Mucosa of stomach (tissue), 1 donor: ENCODE results near the gene RAD51B.

ENCODE experiments used
- H3K27me3 ChIP-seq: one replicate; pipeline ENCODE4 v1.7.0; 2013; ENCODE audit warnings: mild to moderate bottlenecking, low read length; ENCODE audit not compliant: control insufficient read depth, insufficient read depth
- H3K36me3 ChIP-seq: one replicate; pipeline ENCODE4 v1.7.0; 2013; ENCODE audit warnings: low read length; ENCODE audit not compliant: control insufficient read depth, insufficient read depth
- H3K4me1 ChIP-seq: one replicate; pipeline ENCODE4 v1.7.0; 2013; ENCODE audit warnings: mild to moderate bottlenecking, low read length; ENCODE audit not compliant: control insufficient read depth, insufficient read depth
- H3K4me3 ChIP-seq: one replicate; pipeline ENCODE4 v1.7.0; 2013; ENCODE audit warnings: low read length
- H3K9ac ChIP-seq: one replicate; pipeline ENCODE4 v1.7.0; 2013; ENCODE audit warnings: mild to moderate bottlenecking, low read length, moderate library complexity
- H3K9me3 ChIP-seq: one replicate; pipeline ENCODE4 v1.7.0; 2013; ENCODE audit warnings: mild to moderate bottlenecking, low read length, moderate library complexity; ENCODE audit not compliant: control insufficient read depth
- donor health status: Pancreatic carcinoma.

RAD51B gene

DNA sequence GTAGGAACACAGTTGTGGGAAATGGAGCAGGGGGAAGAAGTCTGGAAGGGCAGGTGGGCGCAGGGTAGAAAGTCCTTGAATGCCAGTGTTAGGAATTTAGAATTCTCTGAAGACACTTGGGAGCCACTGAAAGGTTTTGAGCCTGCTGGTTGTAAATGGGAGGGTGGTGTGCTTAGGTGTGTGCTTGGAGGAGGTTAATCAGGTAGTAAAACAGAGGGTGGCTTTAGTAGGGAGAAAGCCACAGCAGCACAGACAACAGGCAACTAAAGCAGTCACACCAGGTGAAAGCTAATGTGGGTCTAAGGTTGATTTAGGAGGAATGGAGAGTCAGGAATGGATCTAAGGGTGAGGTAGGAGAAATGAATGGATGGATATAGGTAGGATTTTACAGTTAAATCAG is 588.2 kb downstream of the RAD51B start:
- H3K9ac ChIP-seq: no peak overlapping the region
- H3K4me3 ChIP-seq: no peak overlapping the region
- H3K4me1 ChIP-seq: peaks cover 7% of the 10 kb centered on the region
- no peaks in the 10 kb centered on the region for H3K27me3 ChIP-seq
- H3K9me3 ChIP-seq: no peaks in the 10 kb centered on the region
- H3K36me3 ChIP-seq: no peaks in the 10 kb centered on the region

GRCh38 chr14:68408680-68409079 is 589.1 kb downstream of the RAD51B start:
- no peak overlapping the region for H3K4me3 ChIP-seq
- H3K9ac ChIP-seq: no peak overlapping the region
- peaks cover 7% of the 10 kb centered on the region for H3K4me1 ChIP-seq
- H3K36me3 ChIP-seq: no peaks in the 10 kb centered on the region
- no peaks in the 10 kb centered on the region for H3K9me3 ChIP-seq
- no peaks in the 10 kb centered on the region for H3K27me3 ChIP-seq

GRCh38 chr14:68409387-68409786 is 589.8 kb downstream of the RAD51B start:
- no peak overlapping the region for H3K4me3 ChIP-seq
- no peak overlapping the region for H3K9ac ChIP-seq
- H3K36me3 ChIP-seq: no peaks in the 10 kb centered on the region
- H3K27me3 ChIP-seq: no peaks in the 10 kb centered on the region
- peaks cover 12% of the 10 kb centered on the region for H3K4me1 ChIP-seq
- no peaks in the 10 kb centered on the region for H3K9me3 ChIP-seq

DNA sequence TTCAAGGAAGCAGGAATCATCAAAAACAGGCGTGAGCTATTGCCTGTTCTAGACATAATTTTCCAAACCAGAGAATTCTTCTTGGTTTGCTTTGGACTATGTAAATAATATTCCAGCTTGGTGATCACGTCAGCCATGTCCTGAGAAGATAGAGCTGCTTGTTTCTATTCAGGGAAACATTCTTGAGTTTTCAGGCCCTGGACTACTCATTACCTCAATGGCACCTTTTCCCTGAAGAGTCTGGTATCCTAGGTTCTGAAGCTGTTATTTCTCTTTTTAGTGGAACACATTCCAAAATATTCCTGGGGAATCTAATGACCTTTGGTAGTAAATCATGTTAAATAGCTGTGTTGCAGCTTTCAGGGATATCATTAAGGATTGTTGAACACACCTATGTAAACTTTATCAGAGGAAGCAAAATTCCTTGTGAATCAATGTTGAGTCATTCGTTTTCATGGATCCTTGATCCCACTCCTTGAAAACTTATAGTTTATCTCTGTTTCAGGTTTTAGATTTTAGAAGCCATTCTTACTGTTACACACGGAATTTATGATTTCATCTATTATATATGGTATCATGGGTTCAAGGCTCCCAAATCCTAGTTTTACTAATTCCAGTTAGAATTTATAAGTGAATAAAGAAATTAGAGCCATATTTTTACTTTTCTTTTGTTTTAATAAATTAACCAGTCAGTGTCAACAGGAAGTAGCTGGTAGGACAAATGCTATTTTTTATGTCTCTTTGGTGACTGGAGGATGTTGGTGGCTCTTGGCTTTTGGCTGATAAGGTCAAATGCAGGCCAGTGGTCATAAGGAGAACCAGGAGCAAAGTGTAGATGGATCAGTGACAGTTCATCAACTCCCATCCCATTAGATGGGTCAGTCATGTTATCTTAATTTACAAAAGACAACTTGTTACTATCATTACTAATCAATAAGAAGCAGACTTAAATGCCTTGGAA is 593.2 kb downstream of the RAD51B start:
- Histone ChIP-seq H3K36me3 (no peaks in the 10 kb centered on the region), H3K27me3 (no peaks in the 10 kb centered on the region), H3K4me1 (peaks cover 23% of the 10 kb centered on the region), H3K9ac (no peak overlapping the region), H3K9me3 (no peaks in the 10 kb centered on the region), H3K4me3 (no peak overlapping the region)

GRCh38 chr14:68413509-68413908 is 593.9 kb downstream of the RAD51B start:
- H3K9ac ChIP-seq: no peak overlapping the region
- H3K36me3 ChIP-seq: no peaks in the 10 kb centered on the region
- no peaks in the 10 kb centered on the region for H3K27me3 ChIP-seq
- no peak overlapping the region for H3K4me3 ChIP-seq
- H3K9me3 ChIP-seq: no peaks in the 10 kb centered on the region
- peaks cover 23% of the 10 kb centered on the region for H3K4me1 ChIP-seq

GRCh38 chr14:68414121-68414520 is 594.5 kb downstream of the RAD51B start:
- Histone ChIP-seq H3K4me3 (no peak overlapping the region), H3K36me3 (no peaks in the 10 kb centered on the region), H3K27me3 (no peaks in the 10 kb centered on the region), H3K4me1 (peaks cover 23% of the 10 kb centered on the region), H3K9me3 (no peaks in the 10 kb centered on the region), H3K9ac (no peak overlapping the region)

- Histone ChIP-seq H3K9me3 (no peaks in the 10 kb centered on the region), H3K27me3 (no peaks in the 10 kb centered on the region), H3K36me3 (no peaks in the 10 kb centered on the region), H3K4me1 (peaks cover 23% of the 10 kb centered on the region), H3K9ac (no peak overlapping the region), H3K4me3 (no peak overlapping the region)
These were observed 596.6 kb downstream of the RAD51B start for GRCh38 chr14:68416171-68416570.

GRCh38 chr14:68417009-68417650 is 597.6 kb downstream of the RAD51B start:
- Histone ChIP-seq H3K9me3 (no peaks in the 10 kb centered on the region), H3K36me3 (no peaks in the 10 kb centered on the region), H3K4me1 (peaks cover 23% of the 10 kb centered on the region), H3K9ac (no peak overlapping the region), H3K4me3 (no peak overlapping the region), H3K27me3 (no peaks in the 10 kb centered on the region)

GRCh38 chr14:68418174-68419118 is 598.9 kb downstream of the RAD51B start:
- no peaks in the 10 kb centered on the region for H3K9me3 ChIP-seq
- H3K4me3 ChIP-seq: no peak overlapping the region
- H3K4me1 ChIP-seq: peaks cover 16% of the 10 kb centered on the region
- H3K27me3 ChIP-seq: no peaks in the 10 kb centered on the region
- no peaks in the 10 kb centered on the region for H3K36me3 ChIP-seq
- H3K9ac ChIP-seq: no peak overlapping the region

GRCh38 chr14:68420350-68420749 is 600.8 kb downstream of the RAD51B start:
- no peaks in the 10 kb centered on the region for H3K9me3 ChIP-seq
- H3K9ac ChIP-seq: no peak overlapping the region
- peaks cover 3% of the 10 kb centered on the region for H3K4me1 ChIP-seq
- no peaks in the 10 kb centered on the region for H3K36me3 ChIP-seq
- no peak overlapping the region for H3K4me3 ChIP-seq
- H3K27me3 ChIP-seq: no peaks in the 10 kb centered on the region

- Histone ChIP-seq H3K4me1 (no peaks in the 10 kb centered on the region), H3K36me3 (no peaks in the 10 kb centered on the region), H3K9me3 (no peaks in the 10 kb centered on the region), H3K27me3 (no peaks in the 10 kb centered on the region), H3K4me3 (no peak overlapping the region), H3K9ac (no peak overlapping the region)
These were observed 601.5 kb downstream of the RAD51B start for GRCh38 chr14:68421116-68421515.
